GM19099 (cell line): Measurements from ENCODE around the gene URB2.

Experiments used
- POLR2A ChIP-seq: IDR thresholded peaks from 3 replicates; pipeline ENCODE4 v1.6.1; 2011; ENCODE audit warnings: low read depth; ENCODE audit not compliant: insufficient read length; ENCODE audit errors: extremely low read depth

The URB2 gene

DNA sequence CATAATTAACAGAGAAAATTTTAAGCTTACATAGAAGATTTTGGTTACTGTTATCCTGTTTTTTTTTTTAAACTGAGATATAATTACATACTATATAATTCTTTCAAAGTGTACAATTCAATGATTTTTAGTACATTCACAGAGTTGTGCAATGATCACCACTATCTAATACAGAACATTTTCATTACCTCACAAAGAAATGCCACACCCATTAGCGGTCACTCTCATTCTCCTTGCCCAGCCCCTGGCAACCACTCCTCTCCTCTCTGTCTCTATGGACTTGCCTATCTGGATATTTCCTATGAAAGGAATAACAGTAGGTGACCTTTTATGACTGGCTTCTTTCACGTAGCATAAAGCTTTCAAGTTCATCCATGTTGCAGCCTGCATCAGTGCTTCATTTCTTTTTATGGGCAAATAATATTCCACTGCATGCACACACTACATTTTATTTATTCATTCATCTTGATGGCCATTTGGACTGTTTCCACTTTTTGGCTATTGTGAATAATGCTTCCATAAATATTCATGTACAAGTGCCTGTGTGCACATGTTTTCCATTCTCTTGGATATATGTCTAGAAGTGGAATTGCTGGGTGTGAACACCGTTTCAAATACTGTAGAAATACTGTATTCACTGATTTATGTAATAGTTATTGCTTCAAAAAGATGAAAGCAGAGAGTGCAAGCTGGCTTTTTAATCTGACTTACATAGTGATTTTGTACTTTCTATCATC is 26.7 kb upstream of the URB2 start:
- TF ChIP-seq POLR2A = no peak

DNA sequence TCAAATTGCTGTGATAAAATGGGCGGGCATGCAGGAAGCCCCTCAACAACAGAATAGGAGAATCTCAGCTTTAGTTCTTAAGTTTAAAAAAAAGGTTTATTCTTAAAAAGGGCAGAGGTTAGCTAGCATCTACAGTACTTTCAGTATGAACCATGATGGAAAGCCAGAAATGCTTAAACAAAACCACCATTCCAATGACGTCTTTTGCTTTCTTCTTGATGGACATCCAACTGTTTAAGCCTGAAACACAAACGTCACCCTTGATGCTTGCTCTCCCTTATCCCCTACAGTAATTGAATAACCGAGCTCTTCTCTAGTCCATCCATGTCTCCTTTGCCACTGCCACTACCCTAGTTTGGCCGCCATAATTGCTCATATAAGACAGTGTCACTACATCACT is 25.8 kb upstream of the URB2 start:
- TF ChIP-seq POLR2A = no peak

DNA sequence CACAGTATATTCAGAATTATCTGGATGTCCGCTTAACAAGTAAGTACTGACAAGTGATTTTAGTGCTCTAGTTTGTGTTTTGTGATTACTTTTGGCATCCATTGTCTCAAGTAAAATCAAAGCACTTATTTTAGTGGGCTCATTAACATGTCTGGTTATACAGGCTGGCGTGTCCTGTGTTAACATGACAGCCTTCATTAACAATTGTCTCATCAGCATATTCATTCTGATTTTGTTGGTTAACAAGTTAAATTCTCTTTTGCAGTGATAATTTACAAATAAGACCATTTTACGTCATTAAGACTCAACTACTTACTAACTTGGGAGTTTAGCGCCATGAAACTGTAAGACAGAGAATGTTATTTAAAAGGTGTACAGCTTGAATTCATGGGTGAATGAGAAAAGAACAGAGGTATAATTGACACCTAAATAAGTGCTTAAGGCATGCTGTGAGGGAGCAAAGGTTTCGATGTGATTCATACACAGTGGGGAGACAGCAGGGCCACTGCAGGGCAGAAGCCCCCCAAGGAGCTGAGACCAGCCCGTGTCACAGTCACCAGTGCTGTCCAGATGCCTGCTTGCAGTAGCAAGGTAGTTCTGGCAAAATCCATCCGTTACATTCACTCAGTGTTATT is 22.6 kb upstream of the URB2 start:
- TF ChIP-seq POLR2A = no peak

DNA sequence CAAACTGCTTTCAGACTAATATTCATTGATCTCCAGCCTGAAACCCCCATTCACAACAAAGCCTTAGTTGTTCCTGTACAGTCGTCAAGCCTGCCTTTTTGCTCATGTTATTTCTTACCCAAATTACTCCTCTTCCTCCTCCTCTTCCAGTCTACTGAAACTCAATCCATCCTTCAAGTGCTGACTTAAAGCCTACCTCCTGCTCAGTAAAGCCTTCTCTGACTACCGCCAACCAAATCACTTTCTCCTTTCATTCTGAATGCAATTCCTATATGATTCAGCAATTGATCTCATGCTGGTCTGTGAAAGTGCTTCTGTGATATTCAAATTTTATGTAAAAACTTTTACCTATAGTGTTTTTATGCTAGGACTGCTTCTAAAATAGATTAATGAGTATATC is 18.7 kb upstream of the URB2 start:
- TF ChIP-seq POLR2A = no peak

DNA sequence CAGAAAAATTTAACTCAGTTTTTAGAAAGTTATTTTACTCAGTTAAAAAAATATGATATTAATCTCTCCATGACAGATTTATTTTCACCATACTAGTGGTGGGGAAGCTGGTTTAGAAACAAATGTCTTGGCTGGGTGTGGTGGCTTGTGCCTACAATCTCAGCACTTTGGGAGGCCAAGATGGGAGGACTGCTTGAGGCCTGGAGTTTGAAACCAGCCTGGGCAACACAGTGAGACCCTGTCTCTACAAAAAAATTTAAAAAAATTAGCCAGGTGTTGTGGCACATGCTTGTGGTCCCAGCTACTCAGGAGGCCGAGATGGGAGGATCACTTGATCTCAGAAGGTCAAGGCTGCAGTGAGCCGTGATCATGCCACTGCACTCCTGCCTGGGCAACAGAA is 17.5 kb upstream of the URB2 start:
- TF ChIP-seq POLR2A = no peak

DNA sequence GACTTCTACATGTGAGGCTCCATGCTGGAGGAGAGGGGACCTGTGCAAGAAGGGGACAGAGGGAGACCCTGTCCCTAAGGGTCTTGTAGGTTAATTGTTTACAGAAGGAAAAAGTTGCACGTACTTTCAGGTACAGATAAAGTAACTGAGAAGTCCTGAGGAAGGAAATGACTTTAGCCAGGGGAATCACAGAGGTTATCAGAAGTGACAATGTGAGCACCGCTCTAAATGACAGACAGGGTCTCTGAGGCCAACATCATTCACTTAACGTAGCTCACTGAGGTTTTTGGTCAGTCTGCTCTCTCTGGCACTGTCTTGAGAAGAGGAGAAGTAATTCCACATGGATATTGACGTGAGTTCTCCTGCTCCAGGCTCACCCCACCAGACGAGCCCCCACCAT is 12.1 kb upstream of the URB2 start:
- no peak for TF ChIP-seq POLR2A

DNA sequence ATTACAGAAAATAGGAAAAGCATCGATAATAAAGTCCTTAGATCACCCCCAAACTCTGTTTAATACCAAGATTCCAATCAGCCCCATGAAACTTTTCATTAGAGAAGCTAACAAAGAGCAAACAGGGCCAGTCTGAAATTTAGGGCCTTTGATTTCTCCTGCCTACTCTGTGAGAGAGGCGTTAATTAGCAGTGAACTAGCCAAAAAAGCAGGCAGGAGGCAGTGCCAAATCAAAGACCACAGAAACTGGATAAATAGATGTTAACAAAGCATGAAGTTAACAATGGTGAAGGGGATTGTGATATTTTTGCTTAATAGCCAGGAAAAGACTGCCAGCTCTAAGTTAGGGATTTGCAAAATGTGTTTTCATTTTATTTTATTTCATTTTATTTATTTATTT is 11.3 kb upstream of the URB2 start:
- no peak for TF ChIP-seq POLR2A

DNA sequence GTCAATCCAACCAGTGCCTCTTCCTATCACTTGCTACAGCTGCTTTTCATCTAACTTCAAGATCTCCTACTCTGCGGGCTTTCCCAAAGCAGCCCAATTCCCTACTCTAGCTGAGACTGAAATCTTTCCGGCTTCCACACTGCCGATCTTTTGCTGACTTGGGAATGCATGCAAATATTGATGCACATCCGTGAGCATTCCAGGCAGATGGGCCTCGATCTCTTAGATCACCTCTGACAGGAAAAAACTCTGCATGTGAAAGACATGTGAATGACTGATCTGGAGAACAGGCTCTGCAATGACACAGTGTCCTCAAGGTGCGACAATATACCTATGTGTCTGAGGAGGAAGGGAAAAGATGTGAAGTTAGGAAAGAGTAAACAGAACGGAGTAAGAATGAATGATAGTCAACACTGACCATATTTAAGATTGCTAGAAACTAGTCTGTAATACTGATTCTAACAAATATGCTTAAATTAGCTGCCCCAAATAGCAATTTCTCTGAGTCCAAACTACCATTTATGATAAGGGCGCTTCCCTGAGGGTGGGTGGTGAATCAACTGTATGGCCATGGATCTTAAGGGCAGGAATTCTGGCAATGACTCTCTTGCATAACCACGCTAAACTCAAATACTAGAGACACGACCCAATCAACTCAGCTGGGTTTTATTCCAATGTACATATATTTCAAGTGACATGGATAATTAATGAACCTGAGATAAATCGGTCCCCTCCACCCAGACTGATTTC is 8.5 kb upstream of the URB2 start:
- no peak for TF ChIP-seq POLR2A

DNA sequence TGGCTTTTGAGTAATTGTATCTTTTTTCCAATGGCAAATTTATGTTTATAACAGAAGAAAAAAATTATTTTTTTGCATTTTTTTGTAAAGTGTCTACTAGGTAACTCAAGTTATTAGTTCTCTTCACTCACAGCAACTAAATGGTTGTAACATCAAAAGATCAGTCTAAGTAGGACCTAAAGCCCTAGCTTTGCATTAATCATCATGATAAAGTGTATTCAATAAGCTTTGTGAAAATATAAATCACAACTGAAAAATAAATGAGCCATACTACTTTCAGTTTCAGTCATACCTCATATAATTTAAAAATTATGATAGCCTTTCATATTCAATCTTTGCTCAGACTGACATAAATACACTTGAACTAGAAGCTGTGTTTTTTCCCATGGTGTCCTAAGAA is 7.0 kb upstream of the URB2 start:
- TF ChIP-seq POLR2A = no peak

DNA sequence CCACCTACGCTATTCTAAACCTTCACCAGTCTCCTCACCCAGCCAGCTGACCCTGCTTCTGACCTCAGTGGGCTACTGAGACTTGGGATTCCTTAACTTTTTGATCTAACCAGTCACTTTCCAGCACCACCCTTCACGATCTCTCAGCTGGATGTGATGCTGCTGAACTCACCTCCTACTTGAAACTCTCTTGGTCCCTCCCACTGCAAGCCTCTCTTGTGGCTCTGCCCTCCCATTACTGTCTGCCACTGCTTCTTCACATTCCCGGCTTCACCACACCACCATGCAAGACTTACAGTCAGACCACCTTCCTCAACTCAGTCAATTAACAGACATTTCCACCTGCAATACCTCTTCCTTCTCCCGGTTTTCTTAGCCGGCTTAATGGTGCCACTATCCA is 6.4 kb upstream of the URB2 start:
- TF ChIP-seq POLR2A = no peak

DNA sequence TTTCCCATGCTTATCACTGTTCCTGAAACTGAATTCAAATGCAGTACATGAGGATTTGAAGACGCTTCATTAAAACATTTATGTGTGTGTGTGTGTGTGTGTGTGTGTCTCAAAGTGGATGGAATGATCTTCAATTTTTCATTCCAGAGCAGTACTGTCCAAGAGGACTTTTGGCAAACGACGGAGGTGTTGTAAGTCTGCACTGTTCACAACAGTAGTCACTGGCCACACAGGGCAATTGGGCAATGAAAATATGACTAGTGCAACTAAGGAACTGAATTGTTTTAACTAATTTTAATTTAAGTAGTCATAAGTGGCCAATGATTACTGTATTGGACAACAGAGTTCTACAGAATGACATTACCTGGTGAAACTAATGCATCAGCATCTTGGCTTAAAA is 5.2 kb upstream of the URB2 start:
- TF ChIP-seq POLR2A = no peak

DNA sequence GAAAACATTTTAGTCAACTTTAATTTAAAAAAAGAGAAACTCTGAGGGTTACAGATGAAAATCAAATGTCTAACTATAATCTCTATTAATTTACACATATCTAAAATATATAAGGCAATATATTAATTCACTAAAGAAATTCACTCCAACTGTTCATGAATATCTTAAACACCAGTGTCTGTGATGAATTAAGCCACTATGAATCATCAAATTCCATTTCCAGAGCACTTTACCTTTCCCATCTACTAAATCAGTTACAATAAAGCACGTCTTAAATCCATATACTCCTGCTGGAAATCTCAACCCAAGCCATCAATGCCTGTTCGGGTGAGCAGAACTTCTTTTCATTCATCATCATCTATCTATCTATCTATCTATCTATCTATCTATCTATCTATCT is 4.4 kb upstream of the URB2 start:
- TF ChIP-seq POLR2A = no peak

DNA sequence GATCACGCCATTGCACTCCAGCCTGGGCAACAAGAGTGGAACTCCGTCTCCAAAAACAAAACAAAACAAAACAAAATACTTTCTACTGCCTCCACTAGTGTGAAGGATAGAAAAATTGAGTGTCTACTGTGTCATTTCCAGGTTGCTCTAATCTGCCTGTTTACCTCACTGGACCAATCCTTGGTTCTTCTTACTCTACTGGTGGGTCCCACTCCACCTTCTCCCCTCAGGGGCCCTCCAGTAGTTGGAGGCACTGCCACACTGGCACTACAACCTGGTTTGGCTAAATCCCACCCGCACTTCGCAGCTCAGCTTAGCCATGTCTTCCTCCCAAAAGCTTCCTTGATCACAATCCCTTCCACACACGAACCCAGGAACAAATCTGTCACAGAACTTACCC is 2.8 kb upstream of the URB2 start:
- TF ChIP-seq POLR2A = no peak

DNA sequence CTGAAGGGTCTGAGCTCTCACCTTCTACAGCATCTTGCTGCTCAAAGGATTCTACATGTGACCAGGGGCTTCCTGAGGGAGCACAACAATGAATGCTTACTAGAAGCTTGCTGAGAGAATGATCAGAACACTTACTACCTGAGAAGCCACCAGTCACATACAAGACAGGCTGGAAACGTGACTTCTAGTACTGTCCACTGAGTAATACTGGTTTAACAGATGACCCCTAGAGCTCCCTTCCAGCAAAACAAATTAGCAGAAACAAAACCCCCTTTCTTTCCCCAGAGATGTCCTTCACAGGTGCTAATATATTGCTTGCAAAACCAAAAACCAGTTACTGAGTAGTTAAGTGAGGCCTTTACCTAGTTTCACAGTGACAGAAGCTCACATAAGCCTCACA is 2.2 kb upstream of the URB2 start:
- no peak for TF ChIP-seq POLR2A

DNA sequence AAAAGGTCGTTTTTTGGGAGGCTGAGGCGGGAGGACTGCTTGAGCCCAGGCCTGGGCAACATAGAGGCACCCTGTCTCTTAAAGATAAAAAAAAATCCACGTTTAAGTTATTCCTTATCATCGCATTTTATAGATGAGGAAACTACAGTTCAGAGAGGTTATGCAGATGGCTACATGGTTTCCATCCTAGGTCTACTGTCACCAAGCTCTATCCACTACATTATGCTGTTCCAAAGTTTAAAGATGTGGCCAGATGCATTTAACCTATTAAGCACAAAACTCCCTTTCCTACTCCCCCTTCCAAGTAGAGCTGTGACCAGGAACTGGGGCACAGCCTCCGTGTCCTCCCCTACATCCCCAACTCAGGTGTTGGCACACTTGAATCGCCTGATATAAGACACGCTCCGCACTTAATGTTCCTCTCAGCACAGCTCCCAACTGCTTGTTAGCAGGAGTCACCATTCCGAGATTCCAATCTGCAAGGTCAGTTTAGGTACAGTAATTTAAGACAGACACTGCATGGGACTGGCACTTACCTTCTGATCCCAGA is 1.5 kb upstream of the URB2 start:
- TF ChIP-seq POLR2A = no peak

DNA sequence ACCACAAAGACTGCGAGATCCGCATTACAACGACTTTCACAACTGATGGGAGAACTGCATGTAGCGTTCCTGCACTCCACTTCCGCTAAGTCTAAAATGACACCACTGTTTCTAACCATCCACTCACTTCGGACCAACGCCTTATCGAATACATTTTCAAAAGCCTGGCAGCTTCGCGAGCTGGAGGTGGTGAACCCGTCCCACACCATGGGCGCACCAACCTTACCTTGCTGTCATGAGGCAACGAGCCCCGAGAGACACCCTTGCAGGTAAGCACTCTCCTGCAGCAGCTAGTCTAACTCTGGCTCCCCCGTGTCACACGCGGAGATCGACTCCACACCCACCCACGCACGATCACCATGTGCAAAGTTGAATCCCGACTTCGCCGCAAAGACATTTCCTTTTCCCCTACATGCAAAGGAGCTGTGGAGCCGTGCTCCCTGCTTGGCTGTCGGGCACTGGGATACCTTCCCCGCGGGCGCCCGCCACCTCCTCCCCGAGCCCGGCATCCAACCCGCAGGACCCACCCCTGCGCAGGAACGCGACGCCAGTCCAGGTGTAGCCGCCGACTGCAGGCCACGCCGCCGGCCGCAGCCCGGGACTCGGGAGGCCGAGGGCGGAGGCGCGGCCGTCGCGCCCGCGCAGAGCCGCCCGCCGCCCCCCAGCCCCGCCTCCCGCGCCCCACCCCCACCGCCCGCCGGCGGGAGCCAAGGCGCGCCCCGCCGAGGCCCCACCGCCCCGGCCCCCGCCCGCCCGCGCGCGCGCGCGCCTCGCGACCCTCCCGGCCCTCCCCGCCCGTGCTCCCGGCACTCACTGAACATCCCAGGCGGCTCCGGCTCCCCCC is 754 bp upstream of the URB2 start:
- no peak for TF ChIP-seq POLR2A

DNA sequence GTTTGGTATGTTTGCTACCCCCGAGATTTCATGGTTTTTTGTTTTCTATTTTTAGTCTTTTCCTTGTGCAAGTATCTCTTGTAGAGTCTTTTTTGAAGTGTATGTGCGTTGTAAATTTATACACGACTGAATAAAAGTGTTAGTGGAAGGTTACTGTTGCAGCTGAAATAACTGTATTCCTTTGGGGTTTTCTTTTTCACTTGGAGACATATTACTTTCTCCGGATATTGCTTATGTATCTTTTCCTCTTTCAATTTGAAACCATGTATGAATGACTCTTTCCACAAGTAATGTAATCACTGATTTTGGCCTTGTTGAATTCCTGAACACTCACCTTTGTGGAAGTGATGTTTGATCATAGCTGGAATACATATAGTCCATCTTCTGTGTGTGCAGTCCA is 956 bp downstream of the URB2 start:
- no peak for TF ChIP-seq POLR2A
